C4-2B (cell line): ENCODE data around the gene BAIAP3.

ENCODE experiments used
- H3K27ac ChIP-seq: fragments of 450-650 bp; 2 replicates; pipeline ENCODE4 v1.5.1; 2017
- ZFX ChIP-seq: fragments of 450-650 bp; IDR thresholded peaks from 2 replicates; pipeline ENCODE4 v1.6.1; 2017
- TF ChIP-seq, protein P1 (sequence below): fragments of 450-650 bp; conservative IDR thresholded peaks from 2 replicates; pipeline ENCODE4 v1.5.1; 2017; ENCODE audit warnings: mild to moderate bottlenecking

Gene BAIAP3

DNA sequence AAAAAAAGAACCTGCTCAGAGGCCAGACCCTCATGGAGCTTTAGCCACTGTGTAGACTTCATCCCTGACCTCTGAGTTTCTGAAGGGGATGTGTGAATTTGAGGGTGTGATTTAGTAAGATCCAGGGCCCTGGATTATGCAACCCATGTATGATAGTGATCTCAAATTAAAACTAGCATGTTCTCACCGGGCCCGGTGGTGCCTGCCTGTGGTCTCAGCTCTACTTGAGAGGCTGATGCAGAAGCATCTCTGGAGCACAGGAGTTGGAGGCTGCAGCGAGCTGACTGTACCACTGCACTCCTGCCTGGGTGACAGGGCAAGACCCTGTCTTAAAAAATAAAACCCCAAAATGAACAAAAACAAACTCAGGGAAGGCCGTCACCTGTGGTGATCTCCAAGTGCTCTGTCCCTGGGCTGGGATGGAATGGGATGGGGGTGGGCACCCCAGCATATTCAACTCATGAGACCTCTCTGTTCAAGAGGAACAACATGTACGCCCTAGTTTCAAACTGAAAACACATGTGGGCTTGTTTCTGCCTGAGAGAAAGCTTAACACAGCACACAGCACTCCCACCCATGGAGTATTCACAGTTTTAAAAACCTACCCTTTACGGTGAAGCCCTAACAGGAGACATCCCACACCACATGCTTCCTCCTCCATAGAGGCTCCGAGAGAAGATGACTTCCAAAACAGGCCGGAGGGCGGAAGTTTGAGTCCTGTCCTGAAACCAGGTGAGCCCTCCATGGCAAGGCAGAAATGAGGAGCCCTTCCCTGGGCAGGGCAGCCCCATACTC, 48.4 kb downstream of the BAIAP3 start:
- no peak overlapping the region for H3K27ac ChIP-seq
- TF ChIP-seq, protein P1, sequence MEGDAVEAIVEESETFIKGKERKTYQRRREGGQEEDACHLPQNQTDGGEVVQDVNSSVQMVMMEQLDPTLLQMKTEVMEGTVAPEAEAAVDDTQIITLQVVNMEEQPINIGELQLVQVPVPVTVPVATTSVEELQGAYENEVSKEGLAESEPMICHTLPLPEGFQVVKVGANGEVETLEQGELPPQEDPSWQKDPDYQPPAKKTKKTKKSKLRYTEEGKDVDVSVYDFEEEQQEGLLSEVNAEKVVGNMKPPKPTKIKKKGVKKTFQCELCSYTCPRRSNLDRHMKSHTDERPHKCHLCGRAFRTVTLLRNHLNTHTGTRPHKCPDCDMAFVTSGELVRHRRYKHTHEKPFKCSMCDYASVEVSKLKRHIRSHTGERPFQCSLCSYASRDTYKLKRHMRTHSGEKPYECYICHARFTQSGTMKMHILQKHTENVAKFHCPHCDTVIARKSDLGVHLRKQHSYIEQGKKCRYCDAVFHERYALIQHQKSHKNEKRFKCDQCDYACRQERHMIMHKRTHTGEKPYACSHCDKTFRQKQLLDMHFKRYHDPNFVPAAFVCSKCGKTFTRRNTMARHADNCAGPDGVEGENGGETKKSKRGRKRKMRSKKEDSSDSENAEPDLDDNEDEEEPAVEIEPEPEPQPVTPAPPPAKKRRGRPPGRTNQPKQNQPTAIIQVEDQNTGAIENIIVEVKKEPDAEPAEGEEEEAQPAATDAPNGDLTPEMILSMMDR = no peak
- TF ChIP-seq ZFX = no peak

DNA sequence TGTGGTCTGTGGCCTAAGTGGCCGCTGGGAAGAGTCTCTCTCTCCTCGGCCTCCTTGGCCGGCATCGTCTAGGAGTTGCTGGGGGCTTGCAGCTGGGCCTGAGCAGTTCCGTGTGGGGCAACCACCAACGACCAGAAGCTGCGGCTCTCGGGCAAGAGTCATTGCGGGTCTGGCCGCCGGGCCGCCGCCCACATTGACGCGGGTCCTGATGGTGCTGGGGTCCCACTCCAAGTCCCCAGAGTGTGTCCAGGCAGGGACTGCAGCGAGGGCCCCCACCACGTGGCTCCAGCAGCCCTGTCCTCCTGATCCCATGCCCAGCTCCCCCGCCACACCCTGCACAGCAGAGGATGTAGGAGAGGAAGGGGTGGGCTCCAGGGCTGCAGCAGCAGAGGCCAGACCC, 50.1 kb downstream of the BAIAP3 start:
- no peak for TF ChIP-seq ZFX
- TF ChIP-seq, protein P1 = no peak
- no peak overlapping the region for H3K27ac ChIP-seq

DNA sequence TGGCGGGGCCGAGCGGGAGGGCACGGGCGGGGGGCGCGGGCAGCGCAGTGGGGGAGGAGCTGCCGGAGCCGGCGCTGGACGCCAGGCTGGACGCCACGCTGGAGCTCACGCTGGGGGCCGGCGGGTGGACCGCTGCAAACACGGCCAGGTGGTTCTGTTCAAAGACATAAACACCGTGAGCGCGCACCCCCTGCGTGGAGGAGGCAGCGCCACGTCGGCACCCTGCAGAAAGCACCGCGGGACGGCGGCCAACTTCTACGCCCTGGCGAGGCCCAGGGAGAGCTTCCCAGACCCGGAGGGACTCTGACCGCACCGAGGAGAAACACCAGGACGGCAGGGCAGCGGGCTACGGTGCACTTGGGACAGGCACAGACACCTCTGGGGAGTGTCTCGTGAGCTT, 51.8 kb downstream of the BAIAP3 start:
- H3K27ac ChIP-seq = no peak overlapping the region
- TF ChIP-seq, protein P1 = no peak
- TF ChIP-seq ZFX = no peak

DNA sequence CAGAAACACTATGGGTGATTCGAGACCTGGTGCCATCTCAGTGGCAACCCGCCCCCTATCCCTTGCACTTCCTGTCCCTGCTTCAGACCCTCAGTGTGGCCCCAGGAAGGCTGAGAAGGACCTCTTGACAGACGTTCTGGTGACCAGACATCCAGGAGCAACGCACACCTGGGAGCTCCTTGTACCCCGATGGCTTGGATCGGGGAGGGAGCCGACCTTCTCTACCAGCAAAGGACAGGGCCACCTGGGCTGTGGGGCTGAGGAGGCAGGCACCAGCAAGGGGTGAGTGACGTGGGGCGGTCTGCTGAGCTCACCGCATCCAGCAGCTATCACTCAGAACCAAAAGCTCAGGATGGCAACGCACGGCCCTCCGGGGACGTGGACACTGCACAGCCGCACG, 53.9 kb downstream of the BAIAP3 start:
- TF ChIP-seq, protein P1 = no peak
- no peak overlapping the region for H3K27ac ChIP-seq

DNA sequence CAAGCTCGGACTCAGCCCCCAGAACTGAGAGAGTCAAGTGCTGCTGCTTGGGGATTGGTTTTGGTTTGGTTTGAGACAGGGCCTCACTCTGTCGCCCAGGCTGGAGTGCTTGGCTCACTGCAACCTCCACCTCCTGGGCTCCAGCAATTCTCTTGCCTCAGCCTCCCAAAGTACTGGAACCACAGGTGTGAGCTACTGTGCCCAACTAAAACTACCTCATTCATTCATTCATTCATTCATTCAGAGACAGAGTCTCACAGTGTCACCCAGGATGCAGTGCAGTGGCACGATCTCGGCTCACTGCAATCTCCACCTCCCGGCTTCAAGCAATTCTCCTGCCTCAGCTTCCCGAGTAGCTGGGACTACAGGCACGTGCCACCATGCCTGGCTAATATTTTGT, 56.3 kb downstream of the BAIAP3 start:
- no peak overlapping the region for H3K27ac ChIP-seq
- no peak for TF ChIP-seq ZFX
- TF ChIP-seq, protein P1 = no peak

DNA sequence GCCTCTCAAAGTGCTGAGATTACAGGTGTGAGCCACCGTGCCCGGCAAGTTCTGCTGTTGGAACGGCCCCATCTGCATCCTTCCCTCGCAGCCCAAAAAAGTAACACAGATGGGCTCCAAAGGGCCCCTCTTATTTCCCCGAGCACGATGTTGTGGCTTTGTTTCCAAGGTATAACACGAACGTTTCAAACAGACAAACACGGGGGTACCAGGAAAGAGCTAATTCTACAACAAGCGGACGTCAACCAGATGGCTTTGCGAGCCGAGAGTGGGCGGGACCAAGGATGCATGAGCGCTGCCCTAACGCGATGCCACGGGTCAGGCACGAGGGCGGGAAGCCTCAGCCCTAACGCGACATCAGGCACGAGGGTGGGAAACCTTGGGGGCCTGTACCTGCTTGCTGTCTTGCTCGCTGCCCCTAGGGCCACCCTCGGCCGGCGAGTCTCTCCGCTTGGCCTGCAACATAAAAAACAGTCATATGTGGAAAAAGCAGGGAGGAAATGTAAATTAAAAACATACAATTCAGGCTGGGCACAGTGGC, 56.9 kb downstream of the BAIAP3 start:
- no peak overlapping the region for H3K27ac ChIP-seq
- TF ChIP-seq, protein P1 = no peak
- no peak for TF ChIP-seq ZFX

DNA sequence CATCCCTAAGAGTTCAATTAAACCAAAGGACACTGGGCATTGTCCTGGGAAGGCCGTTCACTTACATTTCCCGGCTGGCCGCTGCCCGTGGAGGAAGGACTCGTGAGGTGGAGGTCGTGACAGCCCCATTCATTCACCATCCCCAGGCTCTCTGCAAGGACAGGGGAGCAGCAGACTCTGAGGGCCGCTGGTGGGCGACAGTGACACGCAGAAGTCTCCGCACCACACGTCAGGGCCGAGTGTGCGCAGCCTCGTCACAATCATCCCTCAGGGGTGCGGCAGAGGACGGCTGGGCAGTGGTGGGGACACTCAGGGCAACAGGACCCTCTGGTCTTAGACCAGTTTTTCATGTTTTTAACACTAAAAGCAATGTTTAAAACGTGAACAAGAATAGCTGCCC, 59.4 kb downstream of the BAIAP3 start:
- no peak overlapping the region for H3K27ac ChIP-seq
- TF ChIP-seq ZFX = no peak
- TF ChIP-seq, protein P1 = no peak
